ENCODE data around the gene PARP3.

DNA sequence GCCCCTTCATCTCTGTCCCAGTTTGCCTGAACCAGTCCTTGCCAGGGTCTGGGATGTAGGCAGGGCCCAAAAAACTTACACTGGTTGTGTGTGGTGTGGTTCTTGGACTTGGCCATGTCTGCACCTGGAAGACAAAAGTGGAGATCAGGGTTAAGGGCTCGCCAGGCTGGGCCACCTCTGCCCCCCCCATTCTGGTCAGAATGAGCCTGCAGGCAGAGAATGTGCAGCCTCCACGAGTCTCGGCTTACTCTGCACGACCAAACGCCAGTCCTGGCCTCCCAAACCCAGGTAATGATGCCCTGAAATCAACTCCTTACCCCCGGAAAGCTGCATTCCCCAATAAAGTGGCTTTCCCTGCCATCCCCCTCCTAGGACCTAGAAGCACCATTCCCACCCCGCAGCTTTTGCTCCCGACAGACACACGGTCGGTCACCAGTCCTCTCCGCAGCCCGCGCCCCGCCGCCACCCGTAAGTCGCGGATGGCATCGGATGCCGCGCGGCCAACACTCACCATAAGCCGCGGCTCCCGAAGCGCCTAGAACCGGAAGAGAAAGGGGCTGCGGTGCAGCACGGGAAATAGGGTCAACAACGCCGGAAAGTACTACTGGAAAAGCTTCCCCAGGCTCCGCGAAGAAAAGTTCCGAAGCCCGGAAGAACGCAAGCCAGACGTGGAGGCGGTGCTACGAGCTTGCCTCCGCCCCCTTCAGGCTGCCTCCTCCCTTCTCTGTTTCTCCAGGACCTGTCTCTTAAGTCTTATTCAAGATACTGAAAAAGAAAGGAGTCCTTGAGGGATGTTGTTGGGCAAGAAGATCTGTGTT, 53.4 kb downstream of the PARP3 start, which contains the start of gene RPL29:
- TF ChIP-seq ATF2 (IDR thresholded peaks at IDR 0.05; ENCODE audit: low read length) = peak; percentile 88
- TF ChIP-seq POLR2A (IDR thresholded peaks at IDR 0.05; ENCODE audit: control extremely low read depth in 1 of 2, low read depth in 2 of 2, low read length in 2 of 2) = peak in 1 of 2 experiments; percentile 96; a peak in 2 of 3 replicates
- TF ChIP-seq, protein P1, sequence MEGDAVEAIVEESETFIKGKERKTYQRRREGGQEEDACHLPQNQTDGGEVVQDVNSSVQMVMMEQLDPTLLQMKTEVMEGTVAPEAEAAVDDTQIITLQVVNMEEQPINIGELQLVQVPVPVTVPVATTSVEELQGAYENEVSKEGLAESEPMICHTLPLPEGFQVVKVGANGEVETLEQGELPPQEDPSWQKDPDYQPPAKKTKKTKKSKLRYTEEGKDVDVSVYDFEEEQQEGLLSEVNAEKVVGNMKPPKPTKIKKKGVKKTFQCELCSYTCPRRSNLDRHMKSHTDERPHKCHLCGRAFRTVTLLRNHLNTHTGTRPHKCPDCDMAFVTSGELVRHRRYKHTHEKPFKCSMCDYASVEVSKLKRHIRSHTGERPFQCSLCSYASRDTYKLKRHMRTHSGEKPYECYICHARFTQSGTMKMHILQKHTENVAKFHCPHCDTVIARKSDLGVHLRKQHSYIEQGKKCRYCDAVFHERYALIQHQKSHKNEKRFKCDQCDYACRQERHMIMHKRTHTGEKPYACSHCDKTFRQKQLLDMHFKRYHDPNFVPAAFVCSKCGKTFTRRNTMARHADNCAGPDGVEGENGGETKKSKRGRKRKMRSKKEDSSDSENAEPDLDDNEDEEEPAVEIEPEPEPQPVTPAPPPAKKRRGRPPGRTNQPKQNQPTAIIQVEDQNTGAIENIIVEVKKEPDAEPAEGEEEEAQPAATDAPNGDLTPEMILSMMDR (IDR thresholded peaks at IDR 0.05; ENCODE audit: control extremely low read depth in 1 of 3, insufficient read depth in 1 of 3, low read depth in 1 of 3, low read length in 3 of 3) = peak in 1 of 3 experiments; percentile 2; a peak in 1 of 4 replicates
- TF ChIP-seq TEAD4 (IDR thresholded peaks at IDR 0.05; ENCODE audit: low read depth, low read length) = no peak
- TF ChIP-seq RAD21 (IDR thresholded peaks at IDR 0.05 in 1 of 2, conservative IDR thresholded peaks at IDR 0.05 in 1 of 2; ENCODE audit: low read depth in 2 of 2, low read length in 2 of 2) = no peak
- peak in 1 of 2 experiments; percentile 24; a peak in 1 of 3 replicates for TF ChIP-seq EP300 (IDR thresholded peaks at IDR 0.05; ENCODE audit: borderline replicate concordance in 1 of 2, low read depth in 2 of 2, low read length in 2 of 2)
- TF ChIP-seq BCL11A (IDR thresholded peaks at IDR 0.05; ENCODE audit: low read depth in 2 of 2, low read length in 2 of 2) = no peak
- TF ChIP-seq CBX5 (IDR thresholded peaks at IDR 0.05; ENCODE audit: low read depth, low read length) = no peak
- peak; percentile 74; the same call in 1 of the 2 replicates for TF ChIP-seq YY1 (IDR thresholded peaks at IDR 0.05; ENCODE audit: low read depth, low read length)
- peak; percentile 100 for TF ChIP-seq GABPA (IDR thresholded peaks at IDR 0.05; ENCODE audit: borderline replicate concordance, insufficient read depth, low read length)
- TF ChIP-seq ATF3 (IDR thresholded peaks at IDR 0.05; ENCODE audit: insufficient read depth, low read depth, low read length) = no peak
